Erythroblast (primary cell): ENCODE measurements around the gene FAM20C.

Source experiments
- GATA1 ChIP-seq: IDR thresholded peaks from 2 replicates; pipeline ENCODE4 v1.6.1; 2011; ENCODE audit warnings: low read depth, mild to moderate bottlenecking, control low read depth, low read length, moderate library complexity
- POLR2A ChIP-seq: IDR thresholded peaks from 2 replicates; pipeline ENCODE4 v1.6.1; 2011; ENCODE audit warnings: mild to moderate bottlenecking, low read length

DNA sequence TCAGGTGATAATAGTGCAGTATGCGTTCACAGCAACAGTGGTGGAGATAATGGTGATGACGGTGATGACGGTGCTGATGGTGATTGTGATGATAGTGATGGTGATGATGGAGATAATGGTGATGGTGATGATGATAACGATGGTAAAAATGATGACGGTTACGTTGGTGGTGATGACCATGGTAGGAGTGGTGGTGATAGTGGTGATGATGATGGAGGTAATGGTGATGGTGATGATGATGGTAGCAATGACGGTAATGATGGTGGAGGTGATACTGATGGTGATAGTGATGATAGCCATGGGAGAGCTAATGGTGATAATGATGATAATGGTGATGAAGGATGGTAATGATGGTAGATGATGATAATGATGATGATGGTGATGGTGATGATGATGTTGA is 45.0 kb downstream of the FAM20C start:
- no peak for TF ChIP-seq POLR2A
- TF ChIP-seq GATA1 = no peak
